HAP-1 (cell line): ENCODE measurements around the gene PTPRJ.
"Not testable (repeated sequence)": the region's sequence is repeated elsewhere in the genome, so short reads cannot be mapped to it uniquely, and the experiment has no call there.

Experiments
- DNase-seq, 2 experiments: peaks; one replicate each; pipeline ENCODE4 v3.0.0-alpha.2; 2016 to 2020; ENCODE audit warnings: low spot score in 2 of 2
- H3K27me3 ChIP-seq: fragments of 250-450 bp; sonication (Bioruptor Pico); 2 replicates; pipeline ENCODE4 v1.5.1; 2020; ENCODE audit warnings: low read depth, mild to moderate bottlenecking, moderate library complexity
- H3K36me3 ChIP-seq: fragments of 250-450 bp; sonication (Bioruptor Pico); replicated peaks from 2 replicates; pipeline ENCODE4 v1.5.1; 2020; ENCODE audit warnings: mild to moderate bottlenecking
- H3K4me1 ChIP-seq: fragments of 250-450 bp; sonication (Bioruptor Pico); 2 replicates; pipeline ENCODE4 v1.5.1; 2020; ENCODE audit warnings: mild to moderate bottlenecking
- H3K4me3 ChIP-seq: fragments of 250-450 bp; sonication (Bioruptor Pico); 2 replicates; pipeline ENCODE4 v1.5.1; 2020; ENCODE audit warnings: mild to moderate bottlenecking, moderate library complexity
- H3K9me3 ChIP-seq: fragments of 250-450 bp; sonication (Bioruptor Pico); 2 replicates; pipeline ENCODE4 v1.5.1; 2020; ENCODE audit warnings: mild to moderate bottlenecking, moderate library complexity
- in situ Hi-C: fragments of 300-500 bp; cut with MboI; formaldehyde crosslinking; loops from 3 replicates; pipeline ENCODE4 v1.14.3; 2020; ENCODE audit warnings: low sequenced_read_pairs, inconsistent platforms, mixed read lengths

The PTPRJ gene

DNA sequence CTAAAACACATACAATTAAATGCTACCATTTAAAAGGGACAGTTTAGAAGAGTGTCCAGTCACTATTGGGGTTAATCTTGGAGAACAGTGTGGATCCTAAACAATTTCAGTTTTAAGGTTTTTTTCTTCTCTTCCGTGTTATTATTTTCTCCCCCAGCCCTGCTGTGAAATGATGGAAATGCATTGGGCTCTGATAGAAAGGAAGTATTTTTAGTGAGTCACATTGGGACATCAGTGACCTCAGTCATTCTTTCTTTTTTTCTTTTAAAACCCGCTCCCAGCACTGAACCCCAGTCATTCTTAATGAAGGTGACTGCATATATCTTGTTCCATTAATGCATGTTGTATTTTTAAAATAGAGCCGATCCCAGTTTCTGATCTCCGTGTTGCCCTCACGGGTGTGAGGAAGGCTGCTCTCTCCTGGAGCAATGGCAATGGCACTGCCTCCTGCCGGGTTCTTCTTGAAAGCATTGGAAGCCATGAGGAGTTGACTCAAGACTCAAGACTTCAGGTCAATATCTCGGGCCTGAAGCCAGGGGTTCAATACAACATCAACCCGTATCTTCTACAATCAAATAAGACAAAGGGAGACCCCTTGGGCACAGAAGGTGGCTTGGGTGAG is 143.0 kb downstream of the PTPRJ start:
- Histone ChIP-seq H3K9me3 (no peaks in the 10 kb centered on the region), H3K36me3 (peaks cover 29% of the 10 kb centered on the region), H3K27me3 (no peaks in the 10 kb centered on the region), H3K4me3 (no peak overlapping the region), H3K4me1 (no peaks in the 10 kb centered on the region)
- no peak for DNase-seq
- in situ Hi-C loops, result loop anchor here (25.0 kb wide), 1 partner anchor 486 kb away; the partner anchor contains the start of gene MTCH2

DNA sequence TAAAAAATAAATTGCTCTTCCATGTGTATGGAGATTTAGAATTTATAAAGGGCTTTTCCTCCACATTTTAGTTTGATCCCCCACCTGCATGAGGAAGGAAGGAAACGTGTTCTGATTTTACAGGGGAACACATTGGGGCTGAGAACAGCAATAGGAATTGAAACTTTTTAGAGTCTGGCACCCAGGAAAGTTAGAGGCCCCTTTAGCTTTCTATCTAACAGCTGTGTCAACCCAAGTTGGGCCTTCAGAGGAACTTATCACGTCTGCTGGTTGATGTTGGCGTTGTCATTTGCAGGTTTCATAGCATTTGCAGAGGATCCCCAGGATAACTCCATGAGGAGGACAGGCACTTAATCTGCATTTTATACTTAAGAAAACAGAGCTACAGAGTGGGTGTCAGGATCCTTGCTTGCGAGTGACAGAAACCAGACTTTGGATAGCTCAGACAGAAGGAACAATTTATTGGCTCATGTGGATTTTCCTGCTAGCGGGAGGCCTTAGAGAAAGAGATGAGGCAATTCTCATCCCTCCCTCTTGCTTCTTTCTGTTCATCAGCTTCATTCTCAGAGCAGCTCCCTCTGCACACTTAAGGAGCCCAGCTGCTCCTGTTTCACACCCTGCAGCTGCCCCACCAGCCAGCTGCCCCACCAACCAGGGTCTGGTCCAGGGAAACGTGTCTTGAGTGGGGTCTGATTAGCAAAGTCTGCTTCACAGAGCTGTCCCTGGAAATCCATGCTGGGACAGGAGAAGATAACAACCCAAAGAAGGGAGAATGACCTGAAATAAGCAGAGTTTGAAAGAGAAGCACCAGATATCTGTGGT is 143.8 kb downstream of the PTPRJ start:
- H3K9me3 ChIP-seq, result no peaks in the 10 kb centered on the region
- no peaks in the 10 kb centered on the region for H3K4me1 ChIP-seq
- in situ Hi-C loops, result loop anchor here (25.0 kb wide), 1 partner anchor 487 kb away; the partner anchor contains the start of gene MTCH2
- H3K27me3 ChIP-seq, result no peaks in the 10 kb centered on the region
- peaks cover 31% of the 10 kb centered on the region for H3K36me3 ChIP-seq
- DNase-seq, result no peak
- H3K4me3 ChIP-seq, result no peak overlapping the region

DNA sequence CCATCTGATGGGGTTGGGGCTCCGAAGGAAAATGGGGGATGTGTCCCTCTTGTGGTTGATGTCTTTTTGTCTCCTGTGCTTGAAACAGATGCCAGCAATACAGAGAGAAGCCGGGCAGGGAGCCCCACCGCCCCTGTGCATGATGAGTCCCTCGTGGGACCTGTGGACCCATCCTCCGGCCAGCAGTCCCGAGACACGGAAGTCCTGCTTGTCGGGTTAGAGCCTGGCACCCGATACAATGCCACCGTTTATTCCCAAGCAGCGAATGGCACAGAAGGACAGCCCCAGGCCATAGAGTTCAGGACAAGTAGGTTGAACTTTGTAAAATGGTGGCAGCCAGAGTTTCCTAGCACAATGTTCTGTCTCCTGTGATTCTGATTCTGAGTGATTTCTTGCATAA is 144.5 kb downstream of the PTPRJ start:
- no peak for DNase-seq

DNA sequence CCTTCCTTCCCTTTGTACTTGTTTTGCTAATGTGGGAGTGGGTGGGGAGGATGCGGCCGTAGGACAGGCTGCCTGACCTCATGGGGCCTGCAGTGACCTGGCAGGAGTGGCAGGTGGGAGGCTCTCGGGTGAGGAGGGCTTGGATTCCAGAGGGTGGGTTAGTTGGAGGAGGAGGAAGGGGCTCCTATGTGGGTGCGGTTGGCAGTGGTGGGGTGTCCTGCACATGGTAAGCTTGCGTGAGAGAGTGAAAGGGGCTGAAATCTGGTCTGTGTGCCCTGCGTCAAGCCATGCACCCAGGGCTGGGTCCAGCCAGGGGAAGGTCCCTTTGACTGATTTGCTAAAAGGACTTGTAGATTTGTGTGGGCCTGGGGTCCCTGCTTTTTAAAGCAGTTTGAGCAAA is 145.5 kb downstream of the PTPRJ start:
- no peak for DNase-seq
- H3K9me3 ChIP-seq, result no peaks in the 10 kb centered on the region
- H3K4me1 ChIP-seq, result no peaks in the 10 kb centered on the region
- H3K27me3 ChIP-seq, result no peaks in the 10 kb centered on the region
- in situ Hi-C loops, result no loop called here
- peaks cover 36% of the 10 kb centered on the region for H3K36me3 ChIP-seq
- no peak overlapping the region for H3K4me3 ChIP-seq

More for the DNA sequence above, 144.5 kb downstream of the PTPRJ start:
- no peak overlapping the region for H3K4me3 ChIP-seq
- no peaks in the 10 kb centered on the region for H3K9me3 ChIP-seq
- no peaks in the 10 kb centered on the region for H3K27me3 ChIP-seq
- H3K36me3 ChIP-seq, result peaks cover 33% of the 10 kb centered on the region
- H3K4me1 ChIP-seq, result no peaks in the 10 kb centered on the region
- in situ Hi-C loops, result loop anchor here (25.0 kb wide), 1 partner anchor 488 kb away; the partner anchor contains the start of gene MTCH2

DNA sequence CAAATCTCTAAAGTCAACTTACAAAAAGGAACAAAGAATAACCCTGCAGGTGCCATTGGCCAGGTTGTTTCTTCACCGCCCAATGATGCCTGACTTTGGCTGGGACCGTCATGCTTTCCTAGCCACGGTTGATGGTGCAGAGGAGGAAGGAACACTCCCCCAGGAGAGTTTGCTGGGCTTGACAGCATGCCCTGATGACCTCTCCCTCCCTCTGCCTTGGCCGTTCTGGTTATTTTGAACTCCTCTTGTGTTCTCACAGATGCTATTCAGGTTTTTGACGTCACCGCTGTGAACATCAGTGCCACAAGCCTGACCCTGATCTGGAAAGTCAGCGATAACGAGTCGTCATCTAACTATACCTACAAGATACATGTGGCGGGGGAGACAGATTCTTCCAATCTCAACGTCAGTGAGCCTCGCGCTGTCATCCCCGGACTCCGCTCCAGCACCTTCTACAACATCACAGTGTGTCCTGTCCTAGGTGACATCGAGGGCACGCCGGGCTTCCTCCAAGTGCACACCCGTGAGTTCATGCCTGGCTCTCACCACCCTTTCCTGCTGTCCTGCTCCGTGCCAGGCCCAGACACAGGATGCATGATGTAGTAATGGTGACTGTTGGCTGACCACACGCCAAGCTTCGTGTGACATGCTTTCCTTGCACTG is 147.3 kb downstream of the PTPRJ start:
- Histone ChIP-seq H3K4me1 (no peaks in the 10 kb centered on the region), H3K4me3 (no peak overlapping the region), H3K9me3 (no peaks in the 10 kb centered on the region), H3K27me3 (no peaks in the 10 kb centered on the region), H3K36me3 (peaks cover 38% of the 10 kb centered on the region)
- DNase-seq, result no peak
- in situ Hi-C loops, result no loop called here

DNA sequence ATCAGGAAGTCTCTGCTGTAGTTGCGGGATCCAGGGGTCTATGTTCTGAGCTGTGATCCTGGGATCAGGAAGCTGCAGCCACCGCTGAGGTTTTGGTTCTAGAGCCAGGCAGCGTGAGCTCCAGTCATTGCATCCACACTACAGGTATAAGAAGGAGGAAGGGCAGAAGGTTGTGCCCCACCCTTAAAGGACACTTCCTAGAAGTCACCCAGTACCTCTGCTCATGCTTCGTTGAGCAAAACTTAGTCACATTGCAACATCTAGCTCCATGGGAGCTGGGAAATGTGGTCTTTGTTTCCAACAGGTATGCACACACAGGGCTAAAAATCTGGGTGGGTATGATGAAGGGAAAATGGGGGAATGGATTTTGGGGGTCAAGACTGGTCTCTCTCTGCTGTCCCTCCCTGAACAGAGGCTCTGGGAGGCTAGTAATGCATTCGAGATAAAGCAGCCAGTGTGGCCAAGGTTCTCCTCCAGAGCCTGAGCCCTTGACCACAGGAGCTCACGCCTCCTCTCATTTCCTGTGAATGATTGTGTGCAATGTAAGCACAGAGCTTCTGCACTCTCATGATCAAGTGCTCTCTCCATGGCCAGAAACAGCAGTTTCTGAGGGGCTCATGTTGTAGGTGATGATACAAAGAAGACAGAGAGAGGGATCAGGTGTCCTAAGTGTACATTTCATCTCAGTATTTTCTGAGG is 149.5 kb downstream of the PTPRJ start:
- H3K4me3 ChIP-seq, result no peak overlapping the region
- H3K9me3 ChIP-seq, result no peaks in the 10 kb centered on the region
- peaks cover 36% of the 10 kb centered on the region for H3K36me3 ChIP-seq
- no peak for DNase-seq
- in situ Hi-C loops, result no loop called here
- H3K27me3 ChIP-seq, result no peaks in the 10 kb centered on the region
- H3K4me1 ChIP-seq, result peaks cover 6% of the 10 kb centered on the region

DNA sequence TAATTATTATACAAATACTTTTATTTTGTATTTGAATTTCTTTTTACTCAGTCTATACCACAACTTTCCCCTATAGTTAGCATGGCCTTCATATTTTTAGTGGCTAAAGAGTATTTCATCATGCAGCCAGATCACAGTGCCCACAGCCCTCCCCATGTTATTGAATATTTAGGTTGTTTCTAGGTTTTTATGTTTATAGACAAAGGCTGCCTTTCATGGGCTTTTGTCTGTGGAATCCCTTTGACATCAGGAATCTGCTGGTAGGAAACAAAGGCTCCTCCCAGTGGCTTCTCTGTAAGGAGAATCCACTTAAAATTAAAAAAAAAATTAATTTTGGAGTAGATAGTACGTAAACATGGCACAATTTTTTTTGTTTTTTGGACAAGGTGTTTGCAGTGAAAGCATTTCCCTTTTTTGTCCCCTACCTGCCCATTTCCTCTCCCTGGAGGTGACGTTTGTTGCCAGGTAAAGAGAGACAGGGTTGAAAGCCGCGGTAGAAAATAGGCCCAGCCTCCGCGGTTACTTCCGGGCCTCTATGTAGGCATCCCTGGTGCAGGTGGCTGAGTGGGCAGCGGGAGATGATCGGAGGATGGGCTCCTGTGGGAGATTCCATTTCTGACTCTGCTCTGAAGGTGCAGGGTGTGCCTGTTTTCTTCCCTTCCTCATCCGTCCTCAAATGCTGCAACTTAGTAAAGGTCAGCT is 154.0 kb downstream of the PTPRJ start:
- Histone ChIP-seq H3K36me3 (peaks cover 13% of the 10 kb centered on the region), H3K4me1 (peaks cover 6% of the 10 kb centered on the region), H3K9me3 (no peaks in the 10 kb centered on the region), H3K4me3 (no peak overlapping the region), H3K27me3 (no peaks in the 10 kb centered on the region)
- peak in 1 of 2 experiments; percentile 24 for DNase-seq
- in situ Hi-C loops, result no loop called here

DNA sequence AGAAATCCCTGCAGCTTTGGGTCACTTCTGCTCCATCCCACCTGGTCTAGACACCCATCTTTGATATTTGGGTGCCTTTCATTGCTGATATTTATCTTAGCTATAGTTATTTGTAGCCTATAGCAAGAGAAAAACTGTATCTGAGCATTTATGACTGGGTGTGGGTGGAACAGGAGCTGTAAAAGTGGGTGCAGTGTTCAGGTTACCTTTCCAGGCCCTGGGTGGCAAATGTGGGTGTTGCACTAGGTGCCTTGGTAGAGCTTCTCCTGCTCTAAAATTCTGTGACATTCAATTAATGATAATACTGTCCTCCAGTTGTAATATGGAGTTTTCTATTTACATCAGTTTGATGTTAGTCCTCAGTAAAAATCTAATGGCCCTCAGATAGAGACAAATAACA is 157.9 kb downstream of the PTPRJ start:
- in situ Hi-C loops, result no loop called here
- Histone ChIP-seq H3K36me3 (peaks cover 13% of the 10 kb centered on the region), H3K27me3 (no peaks in the 10 kb centered on the region), H3K9me3 (no peaks in the 10 kb centered on the region), H3K4me1 (peaks cover 12% of the 10 kb centered on the region), H3K4me3 (no peak overlapping the region)
- DNase-seq, result no peak

DNA sequence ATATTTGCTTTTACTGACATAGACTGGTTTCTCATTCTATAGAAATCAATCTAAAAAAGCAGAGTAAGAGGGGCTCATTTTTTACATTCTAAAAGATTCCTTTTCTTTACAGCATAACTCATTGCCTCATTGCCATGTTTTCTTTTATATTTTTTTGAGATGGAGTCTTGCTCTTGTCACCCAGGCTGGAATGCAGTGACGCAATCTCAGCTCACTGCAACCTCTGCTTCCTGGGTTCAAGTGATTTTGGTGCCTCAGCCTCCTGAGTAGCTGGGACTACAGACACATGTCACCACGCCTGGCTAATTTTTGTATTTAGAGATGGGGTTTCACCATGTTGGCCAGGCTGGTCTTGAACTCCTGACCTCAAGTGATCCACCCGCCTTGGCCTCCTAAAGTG is 159.5 kb downstream of the PTPRJ start:
- H3K36me3 ChIP-seq, result peaks cover 21% of the 10 kb centered on the region
- H3K4me1 ChIP-seq, H3K9me3 ChIP-seq, DNase-seq, H3K27me3 ChIP-seq, H3K4me3 ChIP-seq, in situ Hi-C loops: not testable (repeated sequence)

DNA sequence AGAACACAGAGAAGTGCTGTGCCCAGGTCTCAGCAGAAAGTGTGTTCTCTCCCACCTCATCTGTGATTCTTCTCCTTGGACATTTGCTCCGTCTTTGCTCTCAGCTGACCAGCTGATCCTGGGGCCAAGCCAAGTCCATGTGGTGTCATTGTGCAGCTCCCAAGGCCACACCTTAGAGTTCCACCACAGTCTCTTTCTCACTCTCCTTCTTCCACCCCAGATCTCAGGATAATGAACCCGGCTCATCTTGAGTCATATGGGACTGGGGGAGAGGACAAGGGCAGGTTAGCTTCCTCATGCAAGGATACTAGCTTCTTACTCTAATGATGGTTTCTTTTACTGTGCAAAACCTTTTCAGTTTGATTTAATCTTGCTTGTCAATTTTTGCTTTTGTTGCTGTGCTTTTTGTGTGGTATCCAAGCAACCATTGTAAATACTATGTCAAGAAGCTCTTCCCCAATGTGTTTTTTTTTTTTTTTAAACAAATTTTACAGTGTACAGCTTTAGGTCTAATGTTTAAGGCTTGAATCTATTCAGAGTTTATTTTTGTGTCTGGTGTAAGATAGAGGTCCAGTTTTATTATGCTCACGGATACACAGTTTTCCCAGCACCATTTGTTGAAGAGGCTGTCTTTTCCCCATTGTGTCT is 161.2 kb downstream of the PTPRJ start:
- no peaks in the 10 kb centered on the region for H3K27me3 ChIP-seq
- H3K36me3 ChIP-seq, result peaks cover 25% of the 10 kb centered on the region
- peaks cover 7% of the 10 kb centered on the region for H3K4me1 ChIP-seq
- H3K9me3 ChIP-seq, result no peaks in the 10 kb centered on the region
- peak; percentile 22 to 50 for DNase-seq
- no peak overlapping the region for H3K4me3 ChIP-seq
- in situ Hi-C loops, result no loop called here

DNA sequence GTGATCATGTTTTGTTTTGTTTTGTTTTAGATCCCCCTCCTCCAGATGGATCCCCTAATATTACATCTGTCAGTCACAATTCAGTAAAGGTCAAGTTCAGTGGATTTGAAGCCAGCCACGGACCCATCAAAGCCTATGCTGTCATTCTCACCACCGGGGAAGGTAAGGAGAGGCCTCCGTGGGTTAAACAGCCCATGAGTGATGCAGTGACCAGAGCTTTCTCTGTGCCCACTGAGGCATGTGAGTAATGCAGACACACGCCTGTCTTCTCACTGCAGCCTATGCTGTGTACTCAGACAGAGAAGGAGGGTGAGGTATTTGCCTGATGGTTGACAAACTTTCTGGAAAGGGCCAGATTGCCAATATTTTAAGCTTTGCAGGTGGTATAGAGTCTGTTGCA is 162.5 kb downstream of the PTPRJ start:
- H3K9me3 ChIP-seq, result no peaks in the 10 kb centered on the region
- H3K4me3 ChIP-seq, result no peak overlapping the region
- DNase-seq, result no peak
- peaks cover 7% of the 10 kb centered on the region for H3K4me1 ChIP-seq
- H3K27me3 ChIP-seq, result no peaks in the 10 kb centered on the region
- in situ Hi-C loops, result no loop called here
- H3K36me3 ChIP-seq, result peaks cover 25% of the 10 kb centered on the region

DNA sequence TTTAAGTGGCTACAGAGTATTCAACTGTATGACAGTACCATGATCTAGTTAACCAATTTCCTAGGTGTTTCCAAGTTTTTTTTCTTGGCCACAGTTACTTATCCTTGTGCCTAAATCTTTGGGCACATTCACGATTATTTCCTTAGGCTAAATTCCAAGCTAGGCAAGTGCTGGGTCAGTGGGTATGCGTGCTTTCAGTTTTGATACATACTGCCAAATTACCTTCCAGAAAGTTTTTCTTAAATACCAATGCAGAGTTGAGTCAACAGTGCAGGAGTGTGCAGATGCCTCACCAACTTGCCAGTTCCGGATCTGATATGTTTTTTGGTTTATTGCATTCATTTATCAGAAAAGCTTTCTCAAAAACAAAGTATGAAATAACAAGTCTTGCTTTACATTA is 168.4 kb downstream of the PTPRJ start:
- no peaks in the 10 kb centered on the region for H3K27me3 ChIP-seq
- DNase-seq, result no peak
- H3K36me3 ChIP-seq, result peaks cover 20% of the 10 kb centered on the region
- H3K4me3 ChIP-seq, result no peak overlapping the region
- no peaks in the 10 kb centered on the region for H3K4me1 ChIP-seq
- no peaks in the 10 kb centered on the region for H3K9me3 ChIP-seq
- in situ Hi-C loops, result no loop called here

DNA sequence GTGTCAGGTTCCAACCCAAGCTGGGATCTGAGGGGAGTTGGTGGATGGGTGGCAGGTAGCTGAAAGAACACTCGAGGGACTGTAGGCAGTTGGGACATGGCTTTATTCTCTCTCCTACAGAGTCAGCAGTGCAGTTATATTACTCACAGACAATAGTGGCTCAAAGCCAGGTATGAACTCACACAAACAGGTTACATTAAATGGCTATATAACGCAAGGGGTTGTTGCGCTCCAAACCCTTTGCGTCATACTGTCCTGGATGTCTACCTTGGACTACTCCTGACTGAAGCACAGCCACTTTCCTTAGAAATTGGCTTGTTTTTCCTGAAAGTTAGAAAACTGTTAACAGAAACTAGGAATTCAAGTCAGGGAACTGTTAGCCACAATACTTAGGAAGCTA is 169.9 kb downstream of the PTPRJ start:
- H3K4me3 ChIP-seq, result no peak overlapping the region
- no peaks in the 10 kb centered on the region for H3K4me1 ChIP-seq
- in situ Hi-C loops, result no loop called here
- no peaks in the 10 kb centered on the region for H3K9me3 ChIP-seq
- DNase-seq, result no peak
- H3K27me3 ChIP-seq, result no peaks in the 10 kb centered on the region
- peaks cover 21% of the 10 kb centered on the region for H3K36me3 ChIP-seq
